ENCODE measurements around the gene PRPF6.

PRPF6 gene

GRCh38 chr20:63935447-63935846 is 45.5 kb upstream of the PRPF6 start:
- in situ Hi-C loops (cut with MboI; ENCODE audit: low sequenced_read_pairs, unreplicated experiment), result no loop called here
- TF ChIP-seq, protein P1, sequence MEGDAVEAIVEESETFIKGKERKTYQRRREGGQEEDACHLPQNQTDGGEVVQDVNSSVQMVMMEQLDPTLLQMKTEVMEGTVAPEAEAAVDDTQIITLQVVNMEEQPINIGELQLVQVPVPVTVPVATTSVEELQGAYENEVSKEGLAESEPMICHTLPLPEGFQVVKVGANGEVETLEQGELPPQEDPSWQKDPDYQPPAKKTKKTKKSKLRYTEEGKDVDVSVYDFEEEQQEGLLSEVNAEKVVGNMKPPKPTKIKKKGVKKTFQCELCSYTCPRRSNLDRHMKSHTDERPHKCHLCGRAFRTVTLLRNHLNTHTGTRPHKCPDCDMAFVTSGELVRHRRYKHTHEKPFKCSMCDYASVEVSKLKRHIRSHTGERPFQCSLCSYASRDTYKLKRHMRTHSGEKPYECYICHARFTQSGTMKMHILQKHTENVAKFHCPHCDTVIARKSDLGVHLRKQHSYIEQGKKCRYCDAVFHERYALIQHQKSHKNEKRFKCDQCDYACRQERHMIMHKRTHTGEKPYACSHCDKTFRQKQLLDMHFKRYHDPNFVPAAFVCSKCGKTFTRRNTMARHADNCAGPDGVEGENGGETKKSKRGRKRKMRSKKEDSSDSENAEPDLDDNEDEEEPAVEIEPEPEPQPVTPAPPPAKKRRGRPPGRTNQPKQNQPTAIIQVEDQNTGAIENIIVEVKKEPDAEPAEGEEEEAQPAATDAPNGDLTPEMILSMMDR (IDR thresholded peaks at IDR 0.05; ENCODE audit: borderline replicate concordance, control extremely low read depth, extremely low read depth, insufficient read depth, missing control alignments), result no peak
- no peak for DNase-seq (ENCODE audit: low spot score)

- no peak for DNase-seq (ENCODE audit: low spot score)
- TF ChIP-seq, protein P1 (IDR thresholded peaks at IDR 0.05; ENCODE audit: borderline replicate concordance, control extremely low read depth, extremely low read depth, insufficient read depth, missing control alignments), result no peak
- in situ Hi-C loops (cut with MboI; ENCODE audit: low sequenced_read_pairs, unreplicated experiment), result no loop called here
Measured at GRCh38 chr20:63937596-63937995, 43.3 kb upstream of the PRPF6 start.

DNA sequence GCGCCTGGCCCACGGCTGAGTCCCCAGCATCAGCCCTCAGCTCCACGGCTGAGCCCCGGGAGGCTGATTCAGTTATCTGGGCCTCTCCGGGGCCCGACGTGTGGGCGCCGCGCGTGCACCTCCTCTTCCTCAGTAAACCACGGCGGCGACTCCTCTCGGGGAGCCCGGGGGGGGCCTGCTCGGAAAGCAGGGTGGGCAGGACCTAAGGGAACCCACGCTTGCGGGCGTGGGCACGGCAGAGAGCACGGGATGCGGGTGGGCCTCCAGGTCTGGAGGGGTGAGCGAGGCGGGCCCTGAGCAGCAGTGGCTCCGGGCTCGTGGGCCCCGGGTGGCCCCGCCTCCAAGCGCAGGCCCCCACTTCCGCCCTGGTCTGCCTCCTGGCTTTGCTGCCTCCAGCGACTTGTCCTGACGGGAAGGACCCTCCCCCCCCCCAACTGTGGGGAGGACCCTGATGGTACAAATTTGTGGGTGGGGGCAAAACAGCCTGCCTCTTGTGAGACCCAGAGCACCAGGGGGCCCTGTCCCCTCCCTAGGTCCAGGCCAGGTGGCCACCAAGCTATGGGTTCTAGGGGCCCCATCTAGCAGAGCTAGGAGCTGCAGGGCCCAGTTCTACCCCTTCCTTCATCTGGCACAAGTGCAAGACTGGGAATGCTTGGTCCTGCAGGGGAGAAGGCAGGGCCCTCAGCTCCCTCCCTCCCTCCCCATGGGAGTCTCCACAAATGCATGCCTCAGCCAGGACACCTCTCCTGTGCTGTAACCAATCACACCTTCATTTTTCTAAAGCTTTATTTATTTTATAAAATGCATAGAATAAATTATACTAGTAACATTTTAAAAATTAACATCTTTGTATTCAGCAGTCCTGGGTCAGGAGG is 41.6 kb upstream of the PRPF6 start:
- no peak for DNase-seq (ENCODE audit: low spot score)
- in situ Hi-C loops (cut with MboI; ENCODE audit: low sequenced_read_pairs, unreplicated experiment), result no loop called here
- TF ChIP-seq, protein P1 (IDR thresholded peaks at IDR 0.05; ENCODE audit: borderline replicate concordance, control extremely low read depth, extremely low read depth, insufficient read depth, missing control alignments), result no peak

DNA sequence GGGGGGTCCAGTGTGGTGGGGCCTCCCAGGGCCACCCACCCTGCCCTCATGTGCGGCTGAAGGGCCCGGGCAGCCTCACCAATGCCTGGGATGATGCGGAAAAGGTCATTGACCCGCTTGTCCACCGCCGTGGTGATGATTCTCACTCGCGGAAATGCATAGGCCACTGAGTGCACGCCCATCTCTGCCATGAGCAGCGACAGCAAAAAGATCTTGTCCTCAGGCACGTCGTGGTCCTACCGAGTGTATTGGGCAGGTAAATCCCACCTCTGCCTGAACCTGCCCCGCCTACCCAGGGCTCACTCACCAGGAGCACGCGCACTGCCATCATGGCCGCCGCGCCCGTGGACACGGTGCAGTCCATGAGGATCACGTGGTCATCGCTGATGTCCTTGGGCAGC is 40.9 kb upstream of the PRPF6 start:
- in situ Hi-C loops (cut with MboI; ENCODE audit: low sequenced_read_pairs, unreplicated experiment), result no loop called here
- no peak for DNase-seq (ENCODE audit: low spot score)
- TF ChIP-seq, protein P1 (IDR thresholded peaks at IDR 0.05; ENCODE audit: borderline replicate concordance, control extremely low read depth, extremely low read depth, insufficient read depth, missing control alignments), result no peak

DNA sequence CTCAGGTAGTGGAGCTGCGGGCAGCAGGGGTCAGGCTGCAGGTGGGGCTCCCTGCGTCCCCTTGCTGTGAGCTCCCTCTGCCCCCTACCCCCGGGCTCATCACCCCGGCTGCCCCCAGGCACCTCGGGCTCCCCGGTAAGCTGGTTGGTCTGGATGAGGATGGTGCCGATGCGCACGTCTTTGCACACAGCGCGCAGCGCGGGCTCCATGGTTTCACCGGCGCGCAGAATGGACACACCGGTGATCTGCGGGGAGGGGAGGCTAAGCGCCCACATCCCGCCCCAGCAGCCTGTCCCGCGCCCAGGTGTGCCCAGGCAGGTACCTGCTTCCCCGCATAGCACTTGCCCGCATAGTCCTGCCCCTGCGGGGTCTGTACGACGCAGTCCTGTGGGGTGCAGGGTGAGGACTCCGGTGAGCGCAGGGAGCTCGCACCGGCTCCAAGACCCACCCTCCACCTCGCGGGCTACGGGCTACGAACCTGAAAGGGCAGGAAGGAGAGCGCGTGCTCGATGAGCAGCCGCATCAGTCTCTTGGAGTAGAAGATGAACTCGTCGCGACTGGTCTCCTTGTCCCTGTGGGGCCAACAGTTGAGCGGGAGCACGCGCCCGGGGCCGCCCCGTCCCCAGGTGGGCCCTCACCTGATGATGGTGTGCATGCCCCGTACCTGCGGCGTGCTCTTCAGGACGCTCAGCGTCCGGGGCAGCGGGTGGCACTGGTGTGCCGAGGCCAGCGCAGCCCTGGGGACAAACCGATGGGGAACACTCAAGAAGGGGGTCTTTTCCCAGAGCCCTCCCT is 40.3 kb upstream of the PRPF6 start:
- TF ChIP-seq, protein P1 (IDR thresholded peaks at IDR 0.05; ENCODE audit: borderline replicate concordance, control extremely low read depth, extremely low read depth, insufficient read depth, missing control alignments), result no peak
- in situ Hi-C loops (cut with MboI; ENCODE audit: low sequenced_read_pairs, unreplicated experiment), result no loop called here
- no peak for DNase-seq (ENCODE audit: low spot score)

DNA sequence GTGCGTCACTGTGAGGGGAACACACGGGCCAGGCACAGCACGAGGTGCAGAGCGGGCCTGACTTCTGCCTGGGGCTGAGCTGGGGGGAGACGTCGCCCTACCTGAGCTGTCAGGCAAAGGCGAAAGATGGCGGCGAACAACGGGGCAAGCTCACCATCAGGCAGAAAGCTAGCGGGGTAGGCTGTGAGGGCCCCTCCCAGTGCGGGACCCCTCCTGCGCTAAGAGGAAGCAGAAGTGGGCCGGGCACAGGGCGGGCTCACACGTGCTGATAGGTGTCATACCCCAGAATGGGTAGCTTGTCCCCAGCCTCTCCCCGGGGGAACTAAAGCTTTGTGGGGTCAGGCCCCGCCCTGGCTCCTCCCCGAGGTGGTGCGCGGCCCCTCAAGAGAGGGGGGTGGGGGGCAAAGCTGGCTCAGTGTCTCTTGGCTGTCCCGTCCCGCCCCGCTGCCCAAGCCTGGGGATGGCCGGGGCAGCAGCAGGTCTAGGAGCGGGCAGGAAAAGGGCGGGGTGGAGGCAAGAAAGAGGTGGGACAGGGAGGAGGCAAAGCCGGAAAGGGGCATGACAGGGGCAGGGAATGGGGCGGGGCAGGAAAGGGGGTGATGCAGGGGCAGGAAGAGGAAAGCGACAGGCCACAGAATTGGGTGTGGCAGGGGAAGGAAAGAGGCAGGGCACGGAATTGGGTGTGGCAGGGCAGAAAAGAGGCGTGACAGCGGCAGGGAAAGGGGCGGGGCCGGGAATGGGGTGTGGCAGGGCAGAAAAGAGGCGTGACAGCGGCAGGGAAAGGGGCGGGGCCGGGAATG is 39.5 kb upstream of the PRPF6 start:
- TF ChIP-seq, protein P1 (IDR thresholded peaks at IDR 0.05; ENCODE audit: borderline replicate concordance, control extremely low read depth, extremely low read depth, insufficient read depth, missing control alignments), result no peak
- DNase-seq (ENCODE audit: low spot score), result no peak
- in situ Hi-C loops (cut with MboI; ENCODE audit: low sequenced_read_pairs, unreplicated experiment), result no loop called here
